Ovary (tissue), 9 donors: Measurements from ENCODE around the gene TRIO. TPM values are rescaled to one million over a fixed set of nuclear protein-coding genes. Genes with fewer than 3 reads are reported as not detected.

Source experiments
- DNase-seq, 5 donors: peaks; one replicate each; pipeline ENCODE4 v3.0.0-alpha.2; 2019 to 2020
- H3K27ac ChIP-seq, 2 donors: fragments of 200-600 bp; one replicate each; pipeline versions ENCODE4 v1.5.1 to v1.8.0; 2019 to 2022
- H3K27me3 ChIP-seq: fragments of 200-600 bp; one replicate; pipeline ENCODE4 v1.8.0; 2022
- H3K36me3 ChIP-seq: fragments of 200-600 bp; sonication (generic); one replicate; pipeline ENCODE4 v1.5.1; 2019
- H3K4me1 ChIP-seq: one replicate; pipeline ENCODE4 v1.8.1; 2013; ENCODE audit warnings: mild to moderate bottlenecking, moderate library complexity; ENCODE audit not compliant: insufficient read depth
- H3K4me3 ChIP-seq: fragments of 200-600 bp; sonication (generic); one replicate; pipeline ENCODE4 v1.5.1; 2017
- H3K9me3 ChIP-seq, 2 donors: fragments of 200-600 bp in 1 of 2; sonication (generic) in 1 of 2; one replicate each; pipeline versions ENCODE4 v1.5.1 to v1.8.1; 2013 to 2019; ENCODE audit warnings: mild to moderate bottlenecking in 1 of 2, moderate library complexity in 1 of 2
- CTCF ChIP-seq, 3 donors: fragments of 450-650 bp in 2 of 3; fragments of 200-600 bp in 1 of 3; IDR thresholded peaks; one replicate each; pipeline versions ENCODE4 v1.5.1 to v1.8.0; 2016 to 2022; ENCODE audit warnings: antibody characterized with exemption in 3 of 3, mild to moderate bottlenecking in 1 of 3
- EP300 ChIP-seq: sonication (generic); formaldehyde crosslinking; IDR thresholded peaks from one replicate; pipeline ENCODE4 v1.6.1; 2017; ENCODE audit warnings: antibody characterized with exemption
- POLR2A ChIP-seq: fragments of 450-650 bp; IDR thresholded peaks from one replicate; pipeline ENCODE4 v1.6.1; 2017; ENCODE audit warnings: antibody characterized with exemption, mild to moderate bottlenecking, moderate library complexity
- WGBS, 3 donors: extraction: QIAGEN DNeasy Blood & Tissue Kit in 1 of 3; methylation state at CpG; one replicate each; pipeline versions ENCODE4 v1.1.5 to v1.1.7; 2013 to 2017; 5-methylcytosine and 5-hydroxymethylcytosine counted together
- intact Hi-C, 4 donors: fragments of 100-400 bp; cut with DNase I; formaldehyde crosslinking; loops; one replicate each; pipeline versions ENCODE4 v1.11.0 to v1.15.1; 2022 to 2023
- polyA plus RNA-seq, 2 donors: library from polyadenylated mRNA; stranded (reverse); fragments of 200-250 nt in 1 of 2; fragments of 350-450 nt in 1 of 2; fragmentation: Illumina TruSeq in 1 of 2; extraction: RNeasy Lipid Tissue Mini Kit (QIAGEN cat#74804) in 1 of 2; gene quantifications; one replicate each; pipeline ENCODE4 v1.2.3, GENCODE V29; 2013 to 2014
- total RNA-seq, 7 donors: library from RNA; depleted of rRNA in 2 of 7; stranded (reverse); fragments of >200 nt in 2 of 7; fragmentation: NEBNext Ultra II Directional in 3 of 7; extraction: Animal tissue kit (Norgen Biotek cat#: 25700) in 3 of 7; gene quantifications; one replicate each; pipeline versions ENCODE4 v1.1.0 to v1.2.4, GENCODE V29; 2016 to 2023
- donor health status: DM: no; HTN: no; CAD: no; lungs with moderate emphysema.
- donor health status: DM: no; HTN: no; CAD: no.
- donor health status: Bipolar disorder and iron deficiency.
- donor health status: DM: yes; HTN: yes; CAD: no.
- donor health status: DM: no; HTN: no; CAD: no.
- donor health status: DM: yes; HTN: yes; CAD: no.

The TRIO gene
- total and polyA plus RNA-seq, 9 donors, result 58.4 to 268 (median 125) TPM

GRCh38 chr5:14426521-14426920, 283.4 kb downstream of the TRIO start:
- Histone ChIP-seq H3K27ac (no peak overlapping the region), H3K4me1 (peaks cover 6% of the 10 kb centered on the region), H3K4me3 (no peak overlapping the region), H3K36me3 (no peaks in the 10 kb centered on the region), H3K27me3 (no peaks in the 10 kb centered on the region), H3K9me3 (no peaks in the 10 kb centered on the region)
- DNase-seq, result no peak
- TF ChIP-seq EP300, result no peak
- no peak for TF ChIP-seq POLR2A
- TF ChIP-seq CTCF (IDR thresholded peaks at IDR 0.05), result no peak
- WGBS, 3 donors, result 92 to 94% (median 94%) methylated on average over 10 of the region's 10 CpGs
- intact Hi-C loops, result no loop called here

GRCh38 chr5:14428302-14429081, 285.4 kb downstream of the TRIO start:
- no peak for TF ChIP-seq POLR2A
- no peak for TF ChIP-seq EP300
- TF ChIP-seq CTCF (IDR thresholded peaks at IDR 0.05), result no peak
- WGBS, 3 donors, result 30 to 42% (median 38%) methylated on average over 12 of the region's 12 CpGs
- Histone ChIP-seq H3K27me3 (no peaks in the 10 kb centered on the region), H3K4me1 (peaks cover 17% of the 10 kb centered on the region), H3K4me3 (no peak overlapping the region), H3K36me3 (no peaks in the 10 kb centered on the region), H3K27ac (no peak overlapping the region), H3K9me3 (no peaks in the 10 kb centered on the region)
- DNase-seq, result no peak
- intact Hi-C loops, result no loop called here

GRCh38 chr5:14429101-14430050, 286.2 kb downstream of the TRIO start:
- 62 to 69% (median 68%) methylated on average over 13 of the region's 13 CpGs for WGBS, 3 donors
- Histone ChIP-seq H3K27ac (no peak overlapping the region), H3K4me3 (no peak overlapping the region), H3K4me1 (peaks cover 17% of the 10 kb centered on the region), H3K27me3 (no peaks in the 10 kb centered on the region), H3K9me3 (no peaks in the 10 kb centered on the region), H3K36me3 (no peaks in the 10 kb centered on the region)
- TF ChIP-seq CTCF (IDR thresholded peaks at IDR 0.05) (no peak), POLR2A (no peak), EP300 (no peak)
- no peak for DNase-seq
- intact Hi-C loops, result no loop called here

- Histone ChIP-seq H3K27ac (no peak overlapping the region), H3K4me3 (no peak overlapping the region), H3K4me1 (peaks cover 20% of the 10 kb centered on the region), H3K36me3 (no peaks in the 10 kb centered on the region), H3K9me3 (no peaks in the 10 kb centered on the region), H3K27me3 (no peaks in the 10 kb centered on the region)
- 40 to 63% (median 48%) methylated on average over 1 of the region's 1 CpG for WGBS, 3 donors
- no peak for DNase-seq
- intact Hi-C loops, result no loop called here
- TF ChIP-seq CTCF (IDR thresholded peaks at IDR 0.05) (no peak), EP300 (no peak), POLR2A (no peak)
These were observed 288.4 kb downstream of the TRIO start for GRCh38 chr5:14431534-14431933.
